ENCODE data around the gene SCAMP1. TPM values are rescaled to one million over a fixed set of nuclear protein-coding genes. Genes with fewer than 3 reads are reported as not detected.

The SCAMP1 gene
- total and polyA plus RNA-seq, 2 donors (not counting 1 experiment from before 2014, with no cell fraction given) = 44.3 to 60.6 TPM

- Histone ChIP-seq H2AFZ (ENCODE audit: low read length) (no peak overlapping the region), H3K27ac (ENCODE audit: insufficient read depth, low read length) (no peak overlapping the region), H4K20me1 (ENCODE audit: control insufficient read depth, extremely low read depth, insufficient read depth, low read length) (no peaks in the 10 kb centered on the region), H3K79me2 (ENCODE audit: control insufficient read depth, insufficient read depth, low read length) (peaks cover 6% of the 10 kb centered on the region), H3K9me3 (ENCODE audit: control insufficient read depth, insufficient read depth, low read depth, low read length) (no peaks in the 10 kb centered on the region), H3K36me3 (ENCODE audit: control insufficient read depth, insufficient read depth, low read length) (no peaks in the 10 kb centered on the region), H3K4me3 (replicated peaks in 1 of 4; ENCODE audit: control extremely low read depth in 1 of 4, insufficient read depth in 1 of 4, low read depth in 3 of 4, low read length in 4 of 4) (no peak overlapping the region), H3K9ac (ENCODE audit: insufficient read depth, low read length) (no peak overlapping the region), H3K4me1 (ENCODE audit: control insufficient read depth, extremely low read depth, insufficient read depth, low read length) (peaks cover 6% of the 10 kb centered on the region), H3K4me2 (ENCODE audit: extremely low read depth, insufficient read depth, low read length) (no peak overlapping the region), H3K27me3 (ENCODE audit: control insufficient read depth, insufficient read depth, low read length) (no peaks in the 10 kb centered on the region)
- DNase-seq (ENCODE audit: low read depth in 2 of 2) = no peak
- TF ChIP-seq EZH2 (IDR thresholded peaks at IDR 0.05; ENCODE audit: low read length, missing control alignments) (no peak), CTCF (conservative IDR thresholded peaks at IDR 0.05 in 1 of 2, IDR thresholded peaks at IDR 0.05 in 1 of 2; ENCODE audit: low read depth in 1 of 2, low read length in 2 of 2) (no peak)
Observed at GRCh38 chr5:78513441-78513840, 153.0 kb downstream of the SCAMP1 start.

GRCh38 chr5:78514427-78515330 lies 154.3 kb downstream of the SCAMP1 start:
- Histone ChIP-seq H3K9ac (ENCODE audit: insufficient read depth, low read length) (no peak overlapping the region), H3K79me2 (ENCODE audit: control insufficient read depth, insufficient read depth, low read length) (peaks cover 2% of the 10 kb centered on the region), H3K4me3 (replicated peaks in 1 of 4; ENCODE audit: control extremely low read depth in 1 of 4, insufficient read depth in 1 of 4, low read depth in 3 of 4, low read length in 4 of 4) (no peak overlapping the region), H4K20me1 (ENCODE audit: control insufficient read depth, extremely low read depth, insufficient read depth, low read length) (no peaks in the 10 kb centered on the region), H3K4me1 (ENCODE audit: control insufficient read depth, extremely low read depth, insufficient read depth, low read length) (peaks cover 16% of the 10 kb centered on the region), H3K27me3 (ENCODE audit: control insufficient read depth, insufficient read depth, low read length) (no peaks in the 10 kb centered on the region), H3K9me3 (ENCODE audit: control insufficient read depth, insufficient read depth, low read depth, low read length) (no peaks in the 10 kb centered on the region), H3K27ac (ENCODE audit: insufficient read depth, low read length) (no peak overlapping the region), H3K4me2 (ENCODE audit: extremely low read depth, insufficient read depth, low read length) (no peak overlapping the region), H2AFZ (ENCODE audit: low read length) (no peak overlapping the region), H3K36me3 (ENCODE audit: control insufficient read depth, insufficient read depth, low read length) (no peaks in the 10 kb centered on the region)
- no peak for TF ChIP-seq CTCF (conservative IDR thresholded peaks at IDR 0.05 in 1 of 2, IDR thresholded peaks at IDR 0.05 in 1 of 2; ENCODE audit: low read depth in 1 of 2, low read length in 2 of 2)
- no peak for TF ChIP-seq EZH2 (IDR thresholded peaks at IDR 0.05; ENCODE audit: low read length, missing control alignments)
- no peak for DNase-seq (ENCODE audit: low read depth in 2 of 2)

GRCh38 chr5:78515670-78516069 lies 155.3 kb downstream of the SCAMP1 start:
- H4K20me1 ChIP-seq (ENCODE audit: control insufficient read depth, extremely low read depth, insufficient read depth, low read length) = no peaks in the 10 kb centered on the region
- H3K36me3 ChIP-seq (ENCODE audit: control insufficient read depth, insufficient read depth, low read length) = no peaks in the 10 kb centered on the region
- H2AFZ ChIP-seq (ENCODE audit: low read length) = no peak overlapping the region
- H3K4me2 ChIP-seq (ENCODE audit: extremely low read depth, insufficient read depth, low read length) = no peak overlapping the region
- H3K9ac ChIP-seq (ENCODE audit: insufficient read depth, low read length) = no peak overlapping the region
- no peak overlapping the region for H3K27ac ChIP-seq (ENCODE audit: insufficient read depth, low read length)
- H3K4me3 ChIP-seq (replicated peaks in 1 of 4; ENCODE audit: control extremely low read depth in 1 of 4, insufficient read depth in 1 of 4, low read depth in 3 of 4, low read length in 4 of 4) = no peak overlapping the region
- no peaks in the 10 kb centered on the region for H3K9me3 ChIP-seq (ENCODE audit: control insufficient read depth, insufficient read depth, low read depth, low read length)
- TF ChIP-seq CTCF (conservative IDR thresholded peaks at IDR 0.05 in 1 of 2, IDR thresholded peaks at IDR 0.05 in 1 of 2; ENCODE audit: low read depth in 1 of 2, low read length in 2 of 2) = no peak
- TF ChIP-seq EZH2 (IDR thresholded peaks at IDR 0.05; ENCODE audit: low read length, missing control alignments) = no peak
- H3K4me1 ChIP-seq (ENCODE audit: control insufficient read depth, extremely low read depth, insufficient read depth, low read length) = peaks cover 16% of the 10 kb centered on the region
- no peaks in the 10 kb centered on the region for H3K27me3 ChIP-seq (ENCODE audit: control insufficient read depth, insufficient read depth, low read length)
- no peak for DNase-seq (ENCODE audit: low read depth in 2 of 2)
- no peaks in the 10 kb centered on the region for H3K79me2 ChIP-seq (ENCODE audit: control insufficient read depth, insufficient read depth, low read length)
